OCI-LY3 (cell line): ENCODE measurements around the gene CHRM5.

Experiments
- CTCF ChIP-seq: fragments of 200-600, 300-600 bp; sonication (generic); IDR thresholded peaks from 2 replicates; pipeline ENCODE4 v1.5.1; 2014; ENCODE audit warnings: antibody characterized with exemption, low read length, low read depth
- EZH2phosphoT487 ChIP-seq: fragments of 200-600 bp; shearing (Covaris generic); IDR thresholded peaks from 2 replicates; pipeline ENCODE4 v1.6.1; 2018; ENCODE audit warnings: antibody characterized with exemption, mixed run types, low read depth

GRCh38 chr15:34114215-34114614, 145.9 kb downstream of the CHRM5 start:
- TF ChIP-seq CTCF (no peak), EZH2phosphoT487 (no peak)
